ENCODE measurements around the gene CLIC3.

CLIC3 gene

DNA sequence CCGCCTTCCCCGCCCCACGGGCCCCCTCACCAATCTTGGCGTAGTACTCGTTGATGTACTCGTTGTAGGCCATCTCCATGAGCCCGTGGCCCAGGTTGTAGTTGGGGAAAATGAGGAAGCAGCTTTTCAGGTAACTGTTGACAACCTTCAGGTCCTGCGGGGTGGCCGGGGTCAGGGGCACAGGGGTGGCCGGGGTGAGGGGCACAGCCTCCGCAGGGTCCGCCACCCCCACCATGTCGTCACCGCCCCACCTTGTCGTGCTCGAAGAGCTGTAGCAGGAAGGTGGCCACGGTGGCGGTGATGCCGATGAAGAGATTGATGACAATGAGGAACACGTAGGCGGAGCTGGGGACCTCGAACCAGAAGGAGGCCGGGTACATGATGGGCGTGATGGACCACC lies 14.8 kb upstream of the CLIC3 start:
- no peak for DNase-seq (ENCODE audit: low read depth, low spot score)
- H3K4me3 ChIP-seq (ENCODE audit: low read depth, low read length): no peak overlapping the region
- CTCF ChIA-PET: interaction anchor here (0.7 to 1.9 kb wide), 6 partner anchors 16 to 64 kb away, joined by 3 to 8 read pairs (median 4); no protein-coding TSS in a partner anchor
- POLR2A ChIA-PET: no interaction called here
- no peak for TF ChIP-seq CTCF (IDR thresholded peaks at IDR 0.05; ENCODE audit: insufficient read depth, low read length, missing control alignments)

DNA sequence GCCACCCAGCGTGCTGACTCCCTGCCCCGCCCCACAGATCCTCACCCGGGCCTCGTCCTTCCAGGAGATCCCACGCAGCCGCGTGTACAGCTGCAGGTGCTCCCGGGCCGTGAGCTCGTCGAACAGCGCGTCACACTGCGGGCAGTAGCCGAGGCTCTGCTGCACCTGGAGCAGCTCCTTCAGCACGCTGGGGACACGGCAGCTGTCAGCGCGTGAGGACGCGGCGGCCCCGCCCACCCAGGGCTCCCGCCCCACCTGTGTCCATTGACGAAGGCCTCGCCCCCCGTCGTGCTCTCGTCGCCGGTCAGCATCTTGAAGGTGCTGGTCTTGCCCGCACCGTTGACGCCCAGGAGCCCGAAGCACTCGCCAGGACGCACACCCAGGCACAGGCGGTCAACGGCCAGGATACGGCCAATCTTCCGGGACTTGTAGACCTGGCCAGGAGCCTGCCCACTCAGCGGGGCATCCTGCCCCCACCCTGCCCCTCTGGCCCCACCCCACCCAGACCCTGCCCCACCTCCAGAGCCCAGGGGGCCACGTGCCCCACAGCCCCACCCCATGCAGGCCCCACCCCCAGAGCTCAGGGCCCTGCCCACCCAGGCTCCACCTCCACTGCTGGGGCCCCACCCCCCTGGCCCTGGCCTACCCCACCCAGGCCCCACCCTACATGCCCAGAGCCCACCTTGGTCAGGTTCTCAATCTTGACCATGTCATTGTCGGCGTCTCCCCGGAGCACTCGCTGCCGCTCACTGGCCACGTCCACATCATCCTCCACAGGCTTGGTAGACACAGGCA lies 13.8 kb upstream of the CLIC3 start:
- POLR2A ChIA-PET: no interaction called here
- H3K4me3 ChIP-seq (ENCODE audit: low read depth, low read length): no peak overlapping the region
- no peak for DNase-seq (ENCODE audit: low read depth, low spot score)
- CTCF ChIA-PET: interaction anchor here (0.9 to 1.9 kb wide), 4 partner anchors 20 to 63 kb away, joined by 3 to 8 read pairs (median 4); no protein-coding TSS in a partner anchor
- no peak for TF ChIP-seq CTCF (IDR thresholded peaks at IDR 0.05; ENCODE audit: insufficient read depth, low read length, missing control alignments)

DNA sequence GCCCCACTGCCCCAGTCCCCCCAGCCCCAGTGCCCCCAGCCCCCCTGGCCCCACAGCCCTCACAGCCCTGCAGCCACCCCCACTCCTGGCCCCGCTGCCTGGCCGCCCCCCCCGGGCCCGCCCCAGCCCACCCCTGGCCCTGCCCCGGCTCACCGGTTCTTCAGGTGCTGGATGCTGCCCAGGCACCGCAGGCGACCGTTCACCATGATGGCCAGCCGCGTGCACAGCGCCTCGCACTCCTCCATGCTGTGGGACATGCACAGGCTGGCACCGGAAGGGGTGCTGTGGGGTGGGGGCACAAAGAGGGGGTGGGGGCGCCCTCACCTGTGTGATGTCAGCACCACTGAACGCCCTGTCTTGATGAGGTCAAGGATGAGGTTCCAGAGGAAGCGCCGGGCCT lies 12.8 kb upstream of the CLIC3 start:
- H3K4me3 ChIP-seq (ENCODE audit: low read depth, low read length): no peak overlapping the region
- POLR2A ChIA-PET: no interaction called here
- CTCF ChIA-PET: interaction anchor here (1.2 to 1.9 kb wide), 3 partner anchors 16 to 61 kb away, joined by 4 to 8 read pairs (median 4); no protein-coding TSS in a partner anchor
- DNase-seq (ENCODE audit: low read depth, low spot score): no peak
- TF ChIP-seq CTCF (IDR thresholded peaks at IDR 0.05; ENCODE audit: insufficient read depth, low read length, missing control alignments): no peak

GRCh38 chr9:137008312-137008711 lies 11.9 kb upstream of the CLIC3 start:
- no peak for TF ChIP-seq CTCF (IDR thresholded peaks at IDR 0.05; ENCODE audit: insufficient read depth, low read length, missing control alignments)
- POLR2A ChIA-PET: no interaction called here
- CTCF ChIA-PET: interaction anchor here (1.6 kb wide), 1 partner anchor 17 kb away, joined by 4 read pairs; no protein-coding TSS in a partner anchor
- no peak overlapping the region for H3K4me3 ChIP-seq (ENCODE audit: low read depth, low read length)
- no peak for DNase-seq (ENCODE audit: low read depth, low spot score)

- no peak for TF ChIP-seq CTCF (IDR thresholded peaks at IDR 0.05; ENCODE audit: insufficient read depth, low read length, missing control alignments)
- POLR2A ChIA-PET: no interaction called here
- DNase-seq (ENCODE audit: low read depth, low spot score): no peak
- CTCF ChIA-PET: interaction anchor here (1.2 kb wide), 1 partner anchor 21 kb away, joined by 3 read pairs; the partner anchor contains the start of gene ABCA2
- H3K4me3 ChIP-seq (ENCODE audit: low read depth, low read length): no peak overlapping the region
Measured at GRCh38 chr9:137007816-137008270, 11.5 kb upstream of the CLIC3 start.

- H3K4me3 ChIP-seq (ENCODE audit: low read depth, low read length): no peak overlapping the region
- DNase-seq (ENCODE audit: low read depth, low spot score): no peak
- no peak for TF ChIP-seq CTCF (IDR thresholded peaks at IDR 0.05; ENCODE audit: insufficient read depth, low read length, missing control alignments)
- POLR2A ChIA-PET: no interaction called here
- CTCF ChIA-PET: interaction anchor here (1.2 to 1.4 kb wide), 2 partner anchors 8 to 21 kb away, joined by 3 to 4 read pairs; partner anchors contain the start of gene ABCA2
Measured at GRCh38 chr9:137007108-137007815, 10.9 kb upstream of the CLIC3 start.
